Amniotic epithelial cell (primary cell): ENCODE results near the gene C8G.
A peak's percentile ranks its signal among the peaks of the same experiment; 100 is the strongest.

Experiments used
- DNase-seq: peaks from one replicate; pipeline ENCODE4 v3.0.0-alpha.2; 2010; ENCODE audit warnings: low read depth

The C8G gene

GRCh38 chr9:136941231-136942111 is 3.6 kb upstream of the C8G start:
- DNase-seq = no peak

- DNase-seq = no peak
Observed at GRCh38 chr9:136942112-136942880, 2.7 kb upstream of the C8G start.

GRCh38 chr9:136942881-136943230 is 2.2 kb upstream of the C8G start:
- no peak for DNase-seq

GRCh38 chr9:136943291-136944211 is 1.5 kb upstream of the C8G start:
- DNase-seq = peak; percentile 5

GRCh38 chr9:136944212-136944518 is 878 bp upstream of the C8G start:
- peak; percentile 29 for DNase-seq

GRCh38 chr9:136945333-136946227 is 537 bp downstream of the C8G start:
- DNase-seq = no peak

- DNase-seq = no peak
Observed at GRCh38 chr9:136946228-136947027, 1.4 kb downstream of the C8G start.

- no peak for DNase-seq
Observed at GRCh38 chr9:136947028-136947891, 2.2 kb downstream of the C8G start.

- peak; percentile 15 for DNase-seq
Observed at GRCh38 chr9:136947955-136948510, 3.0 kb downstream of the C8G start.

GRCh38 chr9:136949239-136949816 is 4.3 kb downstream of the C8G start:
- DNase-seq = no peak

GRCh38 chr9:136949817-136950655 is 5.0 kb downstream of the C8G start:
- peak; percentile 61 for DNase-seq

- no peak for DNase-seq
Observed at GRCh38 chr9:136950656-136951276, 5.7 kb downstream of the C8G start.

- no peak for DNase-seq
Observed at GRCh38 chr9:136951541-136952320, 6.7 kb downstream of the C8G start, which contains the start of gene LCN12. Gene LCN12 (plus strand): TSS chr9:136952273. CDS start chr9:136952328, 55 bp downstream.

- no peak for DNase-seq
Observed at GRCh38 chr9:136952321-136952850, 7.3 kb downstream of the C8G start.

- no peak for DNase-seq
Observed at GRCh38 chr9:136952876-136953770, 8.1 kb downstream of the C8G start.
